H1 (cell line): Measurements from ENCODE around the gene CAMK2B.

Experiments used
- JUND ChIP-seq: IDR thresholded peaks from 2 replicates; pipeline ENCODE4 v1.6.1; 2011; ENCODE audit warnings: mild to moderate bottlenecking, improper control_type of control experiment, low read length
- MAFK ChIP-seq: IDR thresholded peaks from 2 replicates; pipeline ENCODE4 v1.6.1; 2012; ENCODE audit warnings: low read depth, mild to moderate bottlenecking, improper control_type of control experiment, low read length
- SIRT6 ChIP-seq: IDR thresholded peaks from one replicate; pipeline ENCODE4 v1.7.1; 2012; ENCODE audit warnings: low read length, inconsistent platforms
- ZNF274 ChIP-seq: IDR thresholded peaks from 2 replicates; pipeline ENCODE4 v1.7.0; 2012; ENCODE audit warnings: low read length, borderline replicate concordance; ENCODE audit errors: extremely low read depth
- TF ChIP-seq, protein P1 (sequence below), 3 experiments: IDR thresholded peaks; 1 replicate in 2 of 3; 2 replicates in 1 of 3; pipeline versions ENCODE4 v1.5.1 to v1.6.1; 2011; ENCODE audit warnings: low read length in 3 of 3, mild to moderate bottlenecking in 3 of 3, inconsistent platforms in 2 of 3, low read depth in 1 of 3, moderate library complexity in 1 of 3; ENCODE audit not compliant: insufficient read depth in 1 of 3; ENCODE audit errors: control extremely low read depth in 1 of 3

DNA sequence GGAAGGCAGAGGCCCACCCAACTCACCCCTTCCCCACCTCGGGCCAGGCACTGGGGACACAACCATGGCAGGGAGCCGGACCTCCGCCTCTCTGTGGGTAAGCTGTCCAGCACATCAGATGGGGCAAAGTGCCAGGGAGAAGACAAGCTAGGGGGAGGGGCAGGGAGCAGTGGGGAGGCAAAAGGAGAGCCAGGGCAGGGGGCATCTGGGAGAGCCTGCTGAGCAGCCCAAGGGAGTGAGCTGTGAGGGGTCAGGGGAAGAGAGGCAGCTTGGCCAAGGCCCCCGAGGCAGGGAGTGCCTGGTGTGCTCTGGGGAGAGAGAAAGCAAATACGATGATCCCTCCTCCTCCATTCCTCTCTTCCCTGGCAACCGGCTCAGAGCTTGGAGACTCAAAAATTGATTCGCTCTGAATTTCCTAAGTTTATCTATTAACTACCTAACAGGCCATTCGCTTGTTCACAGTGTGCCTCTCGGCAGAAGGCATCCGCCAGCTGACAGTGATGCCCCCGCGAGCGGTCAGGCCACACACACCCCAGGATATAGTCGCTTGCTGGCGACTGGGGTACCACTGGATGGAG, 4.5 kb downstream of the CAMK2B start:
- TF ChIP-seq JUND (no peak), ZNF274 (no peak), MAFK (no peak), SIRT6 (no peak)
- TF ChIP-seq, protein P1, sequence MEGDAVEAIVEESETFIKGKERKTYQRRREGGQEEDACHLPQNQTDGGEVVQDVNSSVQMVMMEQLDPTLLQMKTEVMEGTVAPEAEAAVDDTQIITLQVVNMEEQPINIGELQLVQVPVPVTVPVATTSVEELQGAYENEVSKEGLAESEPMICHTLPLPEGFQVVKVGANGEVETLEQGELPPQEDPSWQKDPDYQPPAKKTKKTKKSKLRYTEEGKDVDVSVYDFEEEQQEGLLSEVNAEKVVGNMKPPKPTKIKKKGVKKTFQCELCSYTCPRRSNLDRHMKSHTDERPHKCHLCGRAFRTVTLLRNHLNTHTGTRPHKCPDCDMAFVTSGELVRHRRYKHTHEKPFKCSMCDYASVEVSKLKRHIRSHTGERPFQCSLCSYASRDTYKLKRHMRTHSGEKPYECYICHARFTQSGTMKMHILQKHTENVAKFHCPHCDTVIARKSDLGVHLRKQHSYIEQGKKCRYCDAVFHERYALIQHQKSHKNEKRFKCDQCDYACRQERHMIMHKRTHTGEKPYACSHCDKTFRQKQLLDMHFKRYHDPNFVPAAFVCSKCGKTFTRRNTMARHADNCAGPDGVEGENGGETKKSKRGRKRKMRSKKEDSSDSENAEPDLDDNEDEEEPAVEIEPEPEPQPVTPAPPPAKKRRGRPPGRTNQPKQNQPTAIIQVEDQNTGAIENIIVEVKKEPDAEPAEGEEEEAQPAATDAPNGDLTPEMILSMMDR (IDR thresholded peaks at IDR 0.05; ENCODE audit: control extremely low read depth in 1 of 3, insufficient read depth in 1 of 3, low read depth in 1 of 3, low read length in 3 of 3): no peak
